CD4-positive, alpha-beta T cell treated with Interleukin-15 for 4 hours (primary cell): Measurements from ENCODE around the gene PTPN1.
"Not testable (repeated sequence)": the region's sequence is repeated elsewhere in the genome, so short reads cannot be mapped to it uniquely, and the experiment has no call there.

ENCODE experiments used
- DNase-seq: peaks from one replicate; pipeline ENCODE4 v3.0.0-alpha.2; 2020; ENCODE audit warnings: low spot score

Gene PTPN1

DNA sequence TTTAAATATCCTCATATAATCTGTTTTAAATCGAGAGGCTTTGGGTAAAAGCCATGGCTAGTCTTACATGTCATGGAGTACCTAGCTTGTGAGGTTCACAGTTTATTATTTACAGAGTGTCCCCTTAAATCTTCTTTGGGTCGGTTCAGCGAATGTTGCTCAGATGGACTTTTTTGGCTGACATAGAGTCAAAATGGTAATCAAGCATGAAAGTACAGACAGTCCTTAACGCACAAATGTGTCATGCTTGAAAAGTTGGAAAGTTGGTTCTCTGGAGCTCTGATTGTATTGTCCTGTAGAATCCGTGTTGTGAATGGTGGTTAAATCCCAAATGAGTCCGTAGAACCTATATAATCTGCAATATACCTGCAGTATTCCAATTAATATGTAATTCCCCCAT, 22.0 kb downstream of the PTPN1 start:
- no peak for DNase-seq

DNA sequence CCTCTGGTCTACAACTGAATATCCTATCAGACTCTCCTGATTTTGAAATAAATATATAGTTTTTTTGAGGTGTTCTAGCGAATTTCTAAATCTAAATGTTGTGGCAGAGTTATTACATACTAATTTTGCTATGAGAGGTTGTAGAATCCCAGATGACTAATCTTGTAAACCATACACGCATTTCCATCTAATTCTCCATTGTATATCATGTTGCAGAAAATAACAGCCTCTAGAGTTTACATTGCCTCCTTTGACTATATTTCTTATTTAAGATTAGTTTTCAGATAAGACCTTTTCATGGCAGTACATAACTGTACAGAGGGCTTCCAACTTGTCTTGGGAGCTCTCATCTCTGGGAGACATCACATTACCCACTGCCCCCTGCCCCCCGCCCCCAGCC, 22.9 kb downstream of the PTPN1 start:
- no peak for DNase-seq

DNA sequence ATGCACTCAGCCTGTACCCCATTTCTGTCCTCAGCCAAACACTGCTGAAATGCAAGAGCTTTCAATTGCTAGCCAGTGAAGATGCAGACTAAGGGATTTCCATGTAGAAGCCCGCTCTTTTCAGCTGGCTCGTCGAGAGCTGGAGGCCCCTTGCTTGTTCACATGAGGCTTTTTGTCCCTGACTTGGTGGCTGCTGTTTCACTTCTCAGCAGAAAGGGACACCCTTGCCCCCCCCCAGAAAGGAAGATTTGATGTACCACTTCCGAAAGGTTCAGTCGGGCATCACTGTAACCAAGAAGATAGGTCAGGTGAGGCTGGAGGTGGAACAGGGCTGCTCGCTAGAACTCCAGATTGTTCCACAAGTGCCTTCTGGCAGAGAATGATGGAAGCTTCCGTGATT, 23.3 kb downstream of the PTPN1 start:
- no peak for DNase-seq

DNA sequence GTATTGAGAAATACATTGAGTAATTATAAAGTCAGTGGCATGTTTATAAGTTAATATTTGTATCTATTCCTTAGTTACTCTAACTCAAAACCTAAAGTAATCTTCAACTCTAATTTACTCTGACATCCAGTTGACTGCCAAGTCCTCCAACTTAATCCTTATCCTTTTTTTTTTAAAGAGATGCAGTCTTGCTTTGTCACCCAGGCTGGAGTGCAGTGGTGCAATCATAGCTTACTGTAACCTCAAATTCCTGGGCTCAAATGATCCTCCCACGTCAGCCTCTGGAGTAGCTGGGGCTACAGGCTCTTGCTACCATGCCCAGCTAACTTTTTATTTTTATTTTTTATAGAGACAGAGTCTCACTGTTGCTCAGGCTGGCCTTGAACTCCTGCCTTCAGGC, 24.4 kb downstream of the PTPN1 start:
- no peak for DNase-seq

DNA sequence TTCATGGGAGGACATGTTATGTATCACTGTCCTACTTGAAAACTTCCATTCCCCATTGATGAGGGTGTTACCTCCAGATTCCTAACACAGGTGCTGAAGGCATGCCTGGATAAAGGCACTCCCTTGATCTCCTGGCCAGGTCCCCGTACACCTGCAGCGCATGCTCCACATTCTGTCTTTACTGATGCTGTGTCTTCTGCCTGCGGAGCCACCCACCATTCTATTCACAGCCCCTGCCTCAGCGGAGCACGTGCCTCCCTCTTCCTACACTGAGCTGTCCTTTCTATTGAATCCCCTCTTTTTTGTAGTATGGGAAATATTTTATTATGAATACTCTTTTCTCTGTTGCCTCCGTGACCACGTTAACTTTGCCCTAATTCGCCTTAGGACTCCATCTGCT, 25.0 kb downstream of the PTPN1 start:
- no peak for DNase-seq

DNA sequence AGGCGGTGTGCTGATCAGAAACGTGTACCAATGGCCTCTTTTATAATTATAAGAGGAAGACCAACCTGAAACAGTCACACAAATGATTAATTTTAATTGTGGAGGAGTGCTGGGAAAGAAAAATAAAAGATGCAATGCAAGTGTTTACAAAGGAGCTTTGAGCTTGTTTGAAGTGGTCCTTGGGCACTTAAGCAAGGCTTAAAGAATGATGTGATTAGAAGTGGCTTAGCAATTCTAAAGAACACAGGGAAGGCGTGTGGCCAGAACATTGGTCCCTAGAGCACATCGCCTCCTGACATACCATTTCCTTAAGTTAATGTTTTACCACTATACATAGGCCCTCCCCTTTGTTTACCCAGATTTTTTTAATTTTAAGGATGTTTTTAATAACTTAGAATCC, 26.1 kb downstream of the PTPN1 start:
- no peak for DNase-seq

DNA sequence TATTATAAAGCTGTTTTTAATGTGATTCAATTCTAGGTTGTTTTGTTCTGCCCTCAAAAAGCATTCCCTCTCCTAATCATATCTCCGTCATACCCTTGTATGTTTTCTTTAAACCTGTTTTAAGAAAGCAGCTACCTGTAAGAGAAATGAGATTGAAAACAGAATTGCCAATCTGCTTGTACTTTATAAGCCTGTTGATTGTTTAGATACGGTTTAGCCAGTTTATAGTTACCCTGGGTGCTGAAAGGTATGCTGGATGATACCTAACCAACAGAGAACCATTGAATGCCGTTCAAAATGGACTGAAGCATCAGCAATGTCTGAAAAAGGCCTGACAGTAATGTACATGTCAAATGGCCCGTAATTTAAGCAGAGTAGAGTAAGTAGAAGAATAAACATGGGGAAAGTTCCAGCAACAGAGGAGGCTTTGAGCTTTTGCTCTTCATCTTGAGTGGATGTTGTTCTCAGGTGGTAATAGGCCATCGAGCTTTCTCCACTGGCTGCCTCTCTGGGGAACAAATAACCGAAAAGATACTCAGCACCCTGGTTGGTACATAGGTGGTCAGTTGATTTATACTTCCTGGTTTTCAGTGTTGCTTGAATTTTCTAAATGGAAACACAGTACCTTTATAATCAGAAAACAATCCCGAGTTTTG, 27.5 kb downstream of the PTPN1 start:
- no peak for DNase-seq

DNA sequence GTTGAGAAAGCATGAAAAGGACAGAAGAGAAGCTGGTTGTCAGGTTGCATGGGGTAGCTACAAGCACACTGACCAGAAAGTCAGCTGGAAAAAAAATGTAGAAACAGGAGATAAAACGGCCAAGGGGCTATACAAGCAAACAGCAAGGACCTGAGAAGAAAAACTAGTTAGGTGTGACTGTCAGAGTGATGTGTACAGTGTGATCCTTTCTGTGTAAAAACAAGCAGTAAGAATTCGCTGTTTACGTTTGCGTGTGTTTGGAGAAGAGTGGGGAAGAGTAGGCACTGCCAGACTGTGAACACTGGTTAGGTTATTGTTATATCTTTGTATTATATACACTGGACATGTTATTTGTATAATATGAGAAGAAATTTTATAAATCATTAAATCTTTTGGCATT, 28.1 kb downstream of the PTPN1 start:
- no peak for DNase-seq

DNA sequence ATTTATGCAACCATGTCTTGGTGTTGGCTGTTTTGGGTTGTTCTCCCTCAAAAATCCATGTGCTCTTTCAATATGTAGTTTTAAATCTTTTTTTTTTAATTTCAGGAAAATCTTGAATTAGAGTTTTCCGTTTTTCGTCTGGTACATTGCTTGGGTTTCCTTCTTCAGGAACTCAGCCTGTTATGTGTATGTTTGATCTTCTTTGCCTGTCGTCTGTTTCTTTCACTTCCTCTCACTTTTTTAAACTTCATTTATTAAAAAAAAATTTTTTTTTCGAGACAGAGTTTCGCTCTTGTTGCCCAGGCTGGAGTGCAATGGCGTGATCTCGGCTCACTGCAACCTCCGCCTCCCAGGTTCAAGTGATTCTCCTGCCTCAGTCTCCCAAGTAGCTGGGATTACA, 29.6 kb downstream of the PTPN1 start:
- DNase-seq = not testable (repeated sequence)

DNA sequence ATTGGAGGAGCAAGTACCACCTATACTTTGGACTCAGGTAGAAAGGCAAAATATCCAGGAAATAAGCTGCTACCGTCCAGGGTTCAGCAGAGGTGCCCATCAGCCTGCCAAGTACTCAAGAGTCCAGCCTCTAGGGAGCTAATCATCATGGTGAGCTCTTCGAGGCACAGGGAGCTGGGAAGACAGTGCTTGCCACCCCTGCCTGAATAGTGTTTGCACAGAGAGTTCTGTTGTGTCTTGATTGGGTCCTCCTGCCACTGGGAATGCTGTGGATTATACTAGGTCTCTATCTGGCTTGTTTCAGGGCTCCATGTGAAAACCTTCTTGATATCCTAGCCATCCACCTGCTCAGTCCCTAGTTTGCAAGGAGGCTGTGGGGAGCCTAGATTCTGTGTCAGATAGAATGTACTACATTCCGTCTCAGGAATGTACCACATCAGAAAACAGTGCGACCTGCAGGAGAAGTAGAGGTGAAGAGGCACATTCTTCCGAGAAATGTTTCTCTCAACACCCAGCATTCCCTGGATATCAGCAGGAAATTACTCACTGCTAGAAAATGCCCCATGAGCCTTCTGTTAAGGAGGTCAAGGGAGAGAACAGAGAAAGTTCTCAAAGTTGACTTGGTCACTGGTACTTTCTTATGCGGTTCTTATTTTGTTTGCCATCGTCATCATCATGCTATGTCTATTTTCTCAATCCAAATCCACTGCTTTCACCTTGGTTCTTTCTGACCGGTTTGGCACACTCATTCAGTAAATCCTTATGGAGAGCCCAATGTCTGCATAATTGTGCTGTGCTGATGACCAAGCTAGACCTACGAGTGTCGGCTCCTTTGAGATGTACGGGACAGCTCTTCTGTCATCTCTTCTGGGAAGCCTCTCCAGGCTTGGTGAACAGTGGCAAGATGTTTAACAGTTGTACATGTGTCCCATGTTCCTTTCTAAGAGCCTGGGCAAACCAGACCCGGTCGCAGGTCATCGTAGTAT, 30.7 kb downstream of the PTPN1 start:
- no peak for DNase-seq

DNA sequence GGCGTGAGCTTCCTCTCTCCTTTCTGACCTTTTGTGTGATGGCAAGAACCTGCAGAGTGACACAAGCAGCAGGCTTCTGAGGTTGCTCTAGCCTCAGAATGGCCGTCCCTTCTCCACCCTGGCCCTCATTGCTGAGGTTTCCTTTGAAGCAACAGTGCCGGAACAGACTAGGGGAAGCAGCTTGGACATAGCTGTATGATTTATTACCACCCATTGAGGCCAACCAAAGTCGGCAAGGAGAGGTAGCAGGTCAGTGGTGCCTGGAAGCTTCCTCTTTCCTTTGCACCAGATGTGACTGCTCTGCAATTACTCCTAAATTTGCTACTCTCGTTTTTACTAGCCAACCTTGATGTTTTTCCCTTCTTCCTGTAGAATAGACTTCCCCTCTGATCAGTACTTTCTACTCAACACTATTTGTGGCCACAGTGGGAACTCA, 31.4 kb downstream of the PTPN1 start:
- DNase-seq = no peak

DNA sequence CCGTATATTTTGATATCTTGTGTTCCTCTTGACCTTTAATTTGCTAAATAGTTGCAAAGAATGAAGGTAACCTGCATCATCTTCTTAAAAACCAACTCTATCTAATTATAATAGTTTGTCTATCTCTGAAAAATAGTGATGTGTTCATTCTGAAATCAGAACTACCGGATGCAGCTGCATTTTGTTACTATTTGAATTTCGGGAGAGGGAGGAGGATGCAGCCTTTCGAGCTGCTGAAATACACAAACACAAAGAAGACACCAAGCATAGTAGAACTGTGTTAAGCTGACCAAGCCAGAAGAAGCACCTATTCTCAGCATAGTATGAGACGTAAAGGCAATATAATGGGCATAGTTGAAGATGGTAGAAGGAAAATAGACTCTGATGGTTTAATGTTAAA, 33.1 kb downstream of the PTPN1 start:
- no peak for DNase-seq

DNA sequence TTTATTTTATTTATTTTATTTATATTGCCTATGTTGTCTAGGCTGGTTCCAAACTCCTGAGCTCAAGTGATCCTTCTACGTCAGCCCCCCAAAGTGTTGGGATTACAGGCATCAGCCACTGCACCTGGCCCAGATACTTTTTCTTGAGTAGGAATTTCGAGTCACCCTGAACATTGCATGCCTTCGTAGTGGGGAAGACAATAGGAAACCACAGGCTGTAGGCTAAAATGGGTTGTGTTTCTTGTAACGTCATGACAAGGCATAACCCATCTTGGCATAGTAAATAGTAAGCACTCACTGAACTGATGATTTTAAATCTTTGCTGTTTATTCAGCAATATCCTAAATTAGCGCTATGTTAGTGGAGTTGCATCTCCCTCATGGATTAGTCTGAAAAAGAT, 34.9 kb downstream of the PTPN1 start:
- no peak for DNase-seq

DNA sequence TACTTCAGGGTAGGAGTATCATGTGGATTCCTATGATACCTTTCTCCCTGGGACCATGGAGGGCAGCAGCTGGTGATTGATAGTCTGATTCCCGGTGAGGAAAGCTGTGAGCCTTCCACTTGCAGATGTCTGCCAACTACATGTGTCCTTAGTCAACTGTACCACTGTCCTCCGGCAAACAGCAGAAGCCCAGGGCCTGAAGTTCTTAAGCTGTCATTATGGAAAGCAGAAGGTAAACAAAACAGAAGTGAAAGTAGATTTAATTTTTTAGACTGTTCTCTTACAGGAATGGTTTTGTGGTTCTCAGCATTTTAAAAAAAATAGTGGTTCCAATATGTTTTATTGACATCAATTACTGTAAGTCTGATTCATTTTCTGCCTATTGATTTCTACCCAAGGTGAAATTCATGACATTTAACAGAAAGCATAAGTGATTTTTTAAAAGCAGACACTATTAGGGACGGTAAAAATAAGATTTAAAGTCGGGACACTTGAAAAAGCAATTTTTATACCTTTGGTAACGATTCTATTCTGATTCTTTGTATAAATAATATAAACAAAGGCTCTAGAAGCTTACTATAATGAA, 36.6 kb downstream of the PTPN1 start:
- peak; percentile 42 for DNase-seq

DNA sequence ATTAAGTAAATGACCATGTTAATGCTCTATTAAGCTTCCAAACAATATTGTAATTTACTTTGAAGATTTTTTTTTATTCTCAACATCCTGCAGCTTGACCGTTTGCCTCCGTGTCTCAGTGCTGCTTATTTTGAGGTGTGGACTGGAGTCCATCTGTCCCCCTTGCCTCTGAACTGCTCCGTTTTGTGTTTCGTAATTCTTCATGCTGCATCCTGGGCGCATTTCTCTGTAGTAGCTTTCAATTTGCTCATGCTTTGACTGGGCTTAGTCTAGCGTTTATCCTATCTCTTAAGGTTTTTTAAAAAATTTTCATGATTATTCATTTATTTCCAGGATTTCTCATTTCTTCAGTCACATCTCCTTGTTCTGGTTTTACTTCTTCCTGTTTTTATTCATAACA, 37.8 kb downstream of the PTPN1 start:
- no peak for DNase-seq

DNA sequence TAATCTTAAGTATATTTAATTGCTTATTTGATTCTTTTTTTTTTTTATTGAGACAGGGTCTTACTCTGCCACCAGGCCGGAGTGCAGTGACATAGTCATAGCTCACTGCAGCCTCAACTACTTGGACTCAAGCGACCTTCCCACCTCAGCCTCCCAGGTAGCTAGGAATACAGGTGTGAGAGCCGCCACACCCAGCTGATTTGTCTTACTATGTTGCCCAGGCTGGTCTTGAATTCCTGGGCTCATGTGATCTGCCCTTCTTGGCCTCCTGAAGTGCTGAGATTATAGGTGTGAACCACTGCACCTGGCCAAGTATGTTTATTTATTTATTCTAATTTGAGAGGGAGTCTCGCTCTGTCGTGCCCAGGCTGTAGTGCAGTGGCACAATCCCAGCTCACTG, 38.2 kb downstream of the PTPN1 start:
- no peak for DNase-seq

DNA sequence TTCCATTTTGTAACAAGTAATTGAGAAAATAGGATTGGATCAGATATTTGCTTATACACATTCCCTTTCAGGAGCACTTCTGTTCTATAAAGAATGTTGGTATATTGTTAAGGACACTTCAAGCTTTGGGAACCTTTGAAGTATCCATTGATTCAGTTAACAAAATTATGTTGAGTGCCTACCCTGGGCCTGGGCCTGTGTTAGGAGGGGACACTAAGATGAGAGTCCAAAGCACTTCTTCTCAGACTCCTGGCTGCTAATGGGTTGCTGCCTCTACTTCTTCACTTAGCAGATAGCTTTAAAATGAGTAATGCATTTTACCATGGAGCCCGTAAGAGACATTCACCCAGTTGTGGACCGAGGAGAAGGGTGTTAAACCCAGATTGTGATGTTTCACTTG, 40.3 kb downstream of the PTPN1 start:
- DNase-seq = no peak

DNA sequence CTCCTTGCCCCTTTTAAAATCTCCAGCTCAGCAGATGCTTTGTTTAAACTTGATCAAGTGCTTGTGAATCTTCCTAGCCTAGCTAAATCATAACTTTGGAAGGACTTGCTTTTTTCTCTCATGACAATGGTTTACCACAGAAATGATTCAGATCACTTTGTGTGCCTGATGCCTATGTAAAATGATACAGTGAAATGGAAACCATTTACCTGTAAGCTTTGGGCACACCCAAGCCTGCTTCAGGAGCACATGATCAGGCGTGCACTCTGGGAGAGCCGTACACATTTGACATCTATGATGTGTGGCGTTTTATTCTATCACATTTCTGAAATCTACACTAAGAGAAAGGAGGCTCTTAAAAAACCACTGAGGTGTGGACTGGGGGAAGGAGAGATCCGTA, 41.1 kb downstream of the PTPN1 start:
- peak; percentile 22 for DNase-seq

DNA sequence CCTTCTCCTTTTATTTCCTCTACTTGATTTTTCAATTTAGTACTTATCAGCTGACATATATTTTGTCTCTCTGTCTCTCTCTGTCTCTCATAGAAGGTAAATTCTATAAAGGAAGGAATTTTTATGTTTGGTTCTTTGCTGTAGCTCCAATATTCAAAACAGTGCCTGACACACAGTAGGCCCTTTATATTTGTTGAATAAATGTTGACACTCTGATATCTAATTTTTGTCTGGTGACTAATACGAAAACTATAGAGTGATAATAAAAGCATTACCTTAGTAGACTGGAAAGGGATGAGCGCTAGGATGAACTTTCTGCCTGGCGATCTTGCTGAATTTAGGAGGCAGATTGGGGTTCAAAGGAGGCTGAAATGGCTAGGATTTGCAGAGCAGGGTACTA, 42.8 kb downstream of the PTPN1 start:
- DNase-seq = no peak

DNA sequence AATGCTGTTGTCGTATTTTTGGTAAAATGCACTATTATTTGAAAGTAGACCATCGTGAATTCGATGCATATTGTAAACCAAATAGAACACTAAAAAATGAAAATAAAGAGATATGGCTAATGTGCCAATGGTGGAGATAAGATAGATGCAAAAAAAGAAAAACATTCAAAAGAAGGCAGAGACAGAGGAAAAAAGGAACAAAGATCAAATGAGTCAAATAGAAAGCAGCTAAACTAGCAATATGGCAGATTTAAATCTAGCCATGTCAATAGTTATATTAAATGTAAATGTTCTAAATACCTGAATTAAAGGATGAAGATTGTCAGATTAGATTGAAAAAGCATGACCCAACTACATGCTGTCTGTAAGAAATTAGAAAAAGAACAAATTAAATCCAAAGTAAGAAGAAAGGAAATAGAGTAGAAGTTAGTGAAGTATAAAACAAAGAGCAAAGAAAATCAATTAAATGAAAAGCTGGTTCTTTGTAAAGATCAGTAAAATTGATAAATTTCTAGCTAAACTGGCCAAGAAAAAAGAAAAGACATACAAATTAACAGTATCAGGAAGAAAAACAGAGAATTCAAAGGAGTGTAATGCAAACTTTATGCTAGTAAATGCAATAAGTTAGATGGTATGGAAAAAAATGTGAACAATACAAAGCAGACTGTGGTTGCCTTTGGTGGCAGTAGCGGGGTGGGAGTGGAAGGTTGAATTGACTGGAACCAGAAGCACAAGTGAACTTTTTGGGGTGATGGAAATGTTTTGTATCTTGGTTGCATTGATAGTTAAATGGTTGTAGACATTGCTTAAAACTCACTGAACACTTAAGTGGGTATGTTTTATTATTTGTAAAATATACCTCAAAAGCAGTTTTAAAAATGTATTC, 44.8 kb downstream of the PTPN1 start:
- DNase-seq = no peak

DNA sequence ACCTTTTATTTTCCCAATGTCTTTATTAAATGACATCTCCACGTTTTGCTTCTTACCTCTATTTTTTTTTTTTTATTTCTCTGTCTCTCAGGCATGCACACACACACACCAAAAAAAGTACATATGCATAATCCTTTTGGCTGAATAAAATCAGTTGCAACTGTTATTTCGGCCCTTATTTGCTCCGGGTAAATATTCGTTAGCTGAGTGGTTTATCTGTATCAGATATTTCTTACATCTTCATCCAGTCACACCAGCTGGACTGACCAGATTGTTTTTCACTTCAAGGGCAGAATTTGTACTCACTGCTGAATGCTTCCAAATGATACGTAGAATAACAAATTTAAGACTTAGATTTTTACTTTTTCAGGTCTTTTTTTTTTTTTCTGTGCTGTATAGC, 45.5 kb downstream of the PTPN1 start:
- no peak for DNase-seq

DNA sequence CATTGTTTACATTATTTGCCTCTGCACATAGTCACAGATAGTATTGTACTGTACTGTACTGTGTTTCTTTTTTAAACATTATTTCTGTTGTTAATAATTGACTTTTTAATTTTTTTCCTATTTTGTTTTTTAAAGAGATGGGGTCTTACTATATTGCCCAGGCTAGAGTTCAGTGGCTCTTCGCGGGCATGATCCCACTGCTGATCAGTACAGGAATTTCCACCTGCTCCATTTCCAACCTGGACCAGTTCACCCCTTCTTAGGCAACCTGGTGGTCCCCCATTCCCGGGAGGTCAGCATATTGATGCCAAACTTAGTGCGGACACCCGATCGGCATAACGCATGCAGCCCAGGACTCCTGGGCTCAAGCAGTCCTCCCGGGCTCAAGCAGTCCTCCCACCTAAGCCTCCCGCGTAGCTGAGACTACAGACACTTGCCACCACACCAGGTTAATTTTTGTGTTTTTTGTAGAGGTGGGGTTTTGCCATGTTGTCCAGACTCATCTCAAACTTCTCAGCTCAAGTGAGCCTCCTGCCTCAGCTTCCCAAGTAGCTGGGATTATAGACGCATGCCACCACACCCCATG, 47.5 kb downstream of the PTPN1 start:
- no peak for DNase-seq
